HG03575 (cell line): ENCODE measurements around the gene FN1.

Source experiments
- ATAC-seq: cut with Tn5 transposase; IDR thresholded peaks from one replicate; pipeline ENCODE4 v1.9.1; 2021; ENCODE audit not compliant: unreplicated experiment, insufficient number of reproducible peaks, low FRiP score; ENCODE audit errors: extremely low read depth

FN1 gene

DNA sequence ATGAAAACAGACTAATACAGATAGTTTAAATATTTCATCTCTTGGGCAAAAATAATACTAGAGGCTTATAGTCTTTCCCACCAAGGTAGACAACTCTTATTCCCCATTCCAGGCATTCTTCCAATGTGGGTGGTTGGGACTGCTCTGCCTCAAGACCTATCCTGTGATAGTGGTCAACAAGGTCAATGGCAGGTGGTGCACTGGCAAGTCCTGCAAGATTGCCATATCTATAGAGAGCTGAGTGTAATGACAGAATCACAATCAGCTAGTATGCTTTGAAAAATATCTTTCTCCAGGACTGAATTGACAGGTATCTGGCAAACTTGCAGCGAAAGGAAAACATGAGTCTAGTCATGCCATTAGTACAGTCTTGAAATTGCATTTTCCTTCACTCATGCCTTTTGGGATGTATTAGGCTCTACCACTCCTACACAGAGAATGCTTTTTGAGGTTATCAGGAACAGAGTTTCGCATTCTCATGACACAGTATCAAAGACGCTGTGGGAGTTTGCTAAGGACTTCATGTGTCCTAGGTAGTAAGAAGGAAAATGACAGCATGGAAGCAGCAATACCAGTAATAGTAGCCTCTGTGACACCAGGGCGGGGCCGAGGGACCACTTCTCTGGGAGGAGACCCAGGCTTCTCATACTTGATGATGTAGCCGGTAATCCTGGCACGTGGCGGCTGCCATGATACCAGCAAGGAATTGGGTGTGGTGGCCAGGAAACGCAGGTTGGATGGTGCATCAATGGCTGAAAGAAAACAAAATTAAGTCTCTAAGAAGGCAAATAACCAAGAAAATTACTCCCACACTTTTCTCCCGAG lies 61.0 kb downstream of the FN1 start:
- ATAC-seq = no peak

DNA sequence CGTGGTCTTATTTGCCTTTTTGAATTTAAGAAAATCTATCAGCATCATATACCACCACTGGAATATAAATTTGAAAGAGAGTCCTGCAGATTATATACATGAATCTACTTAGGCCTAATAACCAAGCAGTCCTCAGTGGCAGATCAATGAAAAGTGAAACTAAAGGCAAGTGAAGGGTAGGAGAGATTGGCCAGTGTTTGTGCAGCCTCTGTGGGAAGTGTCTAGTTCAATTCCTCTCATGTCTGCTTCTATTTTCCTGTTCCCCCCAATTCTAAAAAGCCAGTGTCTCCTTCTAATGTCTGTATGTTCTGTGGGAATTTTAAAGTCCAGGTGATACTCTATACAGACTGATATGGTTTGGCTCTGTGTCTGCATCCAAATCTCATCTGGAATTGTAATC lies 61.9 kb downstream of the FN1 start:
- ATAC-seq = no peak

DNA sequence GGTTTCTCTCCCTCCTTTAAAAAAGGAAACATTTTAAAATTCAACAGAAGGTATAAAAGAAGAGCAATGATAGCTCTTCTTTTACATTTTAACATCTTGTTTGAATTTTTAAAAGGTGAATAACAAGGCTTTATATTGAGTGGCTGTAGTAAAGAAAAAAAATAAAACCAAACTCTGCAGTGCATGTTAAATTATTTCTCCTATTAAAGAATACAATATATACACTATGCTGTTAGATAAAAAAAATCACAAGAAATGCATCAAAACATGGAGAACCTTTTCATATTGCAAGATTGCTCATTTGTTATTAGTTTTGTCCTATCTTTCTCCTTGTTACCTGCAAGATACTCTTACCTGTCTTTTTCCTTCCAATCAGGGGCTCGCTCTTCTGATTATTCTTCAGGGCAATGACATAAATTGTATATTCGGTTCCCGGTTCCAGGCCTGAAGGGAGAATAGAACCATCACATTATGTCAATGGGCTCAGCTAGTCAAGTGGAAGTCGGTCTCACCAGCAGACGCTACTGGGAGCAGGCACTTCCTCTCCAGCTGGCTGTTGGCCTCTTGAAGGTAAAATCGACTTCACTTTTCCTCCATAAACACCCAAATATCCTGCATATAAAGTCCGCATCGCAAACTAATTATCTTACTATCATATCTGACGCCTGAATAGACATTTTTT lies 62.8 kb downstream of the FN1 start:
- no peak for ATAC-seq

DNA sequence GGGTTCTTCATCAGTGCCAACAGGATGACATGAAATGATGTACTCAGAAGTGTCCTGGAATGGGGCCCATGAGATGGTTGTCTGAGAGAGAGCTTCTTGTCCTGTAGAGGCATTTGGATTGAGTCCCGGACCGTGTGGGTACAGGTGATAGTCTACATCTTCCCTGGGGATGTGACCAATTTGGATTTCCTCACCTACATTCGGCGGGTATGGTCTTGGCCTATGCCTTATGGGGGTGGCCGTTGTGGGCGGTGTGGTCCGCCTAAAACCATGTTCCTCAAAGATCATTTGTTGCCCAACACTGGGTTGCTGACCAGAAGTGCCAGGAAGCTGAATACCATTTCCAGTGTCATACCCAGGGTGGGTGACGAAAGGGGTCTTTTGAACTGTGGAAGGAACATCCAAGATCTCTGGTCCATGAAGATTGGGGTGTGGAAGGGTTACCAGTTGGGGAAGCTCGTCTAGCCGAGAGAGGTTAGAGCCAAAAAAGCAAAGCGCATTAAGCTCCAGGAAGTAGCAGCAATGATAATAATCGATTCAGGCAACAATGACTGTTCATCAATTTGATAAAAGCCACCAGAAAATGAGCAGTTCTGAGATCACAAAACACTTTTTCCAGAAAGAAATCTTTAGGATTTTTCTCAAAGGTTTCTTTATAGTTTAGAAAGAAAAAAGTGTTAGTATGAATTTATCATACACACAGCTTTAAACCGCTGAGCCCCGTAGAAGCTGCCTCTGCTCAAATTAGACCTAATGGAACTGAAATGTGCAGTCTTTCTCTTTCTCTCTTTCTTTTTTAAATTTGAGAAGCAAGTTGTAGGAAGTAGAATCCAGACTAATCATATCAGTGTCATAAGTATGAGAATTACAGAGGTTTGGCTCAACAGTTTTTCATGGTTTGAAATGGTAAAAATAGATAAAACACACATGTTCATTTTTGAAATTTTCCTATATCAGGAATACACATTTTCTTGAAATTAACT lies 63.7 kb downstream of the FN1 start:
- ATAC-seq = no peak

- ATAC-seq = no peak
These were observed 65.5 kb downstream of the FN1 start for GRCh38 chr2:215370112-215370965.

GRCh38 chr2:215369181-215369760 lies 66.6 kb downstream of the FN1 start:
- ATAC-seq = no peak

DNA sequence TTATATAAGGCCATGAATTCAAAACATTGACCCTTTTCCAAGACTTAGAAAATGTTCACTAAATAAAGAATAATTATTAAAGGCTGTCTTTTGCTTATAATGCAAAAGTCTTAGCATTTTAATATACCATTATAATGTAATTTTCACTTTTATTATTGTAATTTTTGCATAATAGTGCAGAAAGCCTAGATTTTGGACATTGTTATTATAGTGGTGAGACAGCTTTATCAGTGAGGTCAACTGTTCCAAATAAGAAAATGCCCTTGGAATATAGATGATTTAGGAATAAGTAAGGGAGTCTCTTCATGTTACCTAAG lies 67.4 kb downstream of the FN1 start:
- ATAC-seq = no peak

GRCh38 chr2:215367662-215368492 lies 68.0 kb downstream of the FN1 start:
- no peak for ATAC-seq

DNA sequence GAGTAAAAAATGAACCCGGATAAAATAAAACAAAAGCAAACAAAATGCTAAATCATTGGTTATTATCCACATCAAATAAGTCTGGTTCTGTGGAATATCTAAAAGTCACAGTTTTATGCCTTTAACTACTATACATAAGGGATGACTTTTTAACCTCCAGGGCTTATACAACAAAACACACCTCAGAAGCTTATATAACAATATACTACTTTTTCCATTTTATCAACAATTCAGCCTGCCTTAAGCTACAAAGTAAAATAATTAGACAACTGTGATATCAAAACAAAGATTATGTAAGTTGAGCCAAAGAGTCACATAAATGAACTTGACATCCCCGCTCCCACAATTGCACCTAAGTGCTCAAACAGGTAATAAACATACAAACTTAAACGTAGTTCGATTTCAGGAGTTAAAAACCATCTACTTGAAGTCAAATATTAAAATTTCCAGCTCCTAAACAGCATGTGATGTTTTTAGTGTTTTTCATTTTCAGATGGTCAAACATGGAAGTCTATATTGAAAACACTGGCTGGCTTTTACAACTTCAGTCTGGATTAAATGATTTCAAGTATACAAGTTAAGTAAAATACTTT lies 69.3 kb downstream of the FN1 start:
- ATAC-seq = no peak

DNA sequence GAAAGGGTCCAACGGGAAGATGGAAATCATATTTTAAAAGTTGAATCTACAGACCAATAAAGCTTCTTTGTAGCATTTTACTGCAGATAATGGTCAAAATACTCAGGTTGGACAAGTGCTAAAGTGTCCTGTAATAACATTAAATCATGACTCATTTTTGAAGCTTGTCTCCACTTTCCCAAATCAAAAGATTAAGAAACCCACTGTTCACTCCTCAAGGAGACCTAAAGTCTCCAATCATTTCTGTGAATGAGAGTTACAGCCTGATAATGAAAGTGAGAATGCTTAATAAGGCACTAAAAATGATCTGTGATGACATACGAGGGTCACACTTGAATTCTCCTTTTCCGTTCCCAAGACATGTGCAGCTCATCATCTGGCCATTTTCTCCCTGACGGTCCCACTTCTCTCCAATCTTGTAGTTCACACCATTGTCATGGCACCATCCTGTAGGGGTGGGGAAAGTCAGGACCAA lies 70.6 kb downstream of the FN1 start:
- no peak for ATAC-seq

DNA sequence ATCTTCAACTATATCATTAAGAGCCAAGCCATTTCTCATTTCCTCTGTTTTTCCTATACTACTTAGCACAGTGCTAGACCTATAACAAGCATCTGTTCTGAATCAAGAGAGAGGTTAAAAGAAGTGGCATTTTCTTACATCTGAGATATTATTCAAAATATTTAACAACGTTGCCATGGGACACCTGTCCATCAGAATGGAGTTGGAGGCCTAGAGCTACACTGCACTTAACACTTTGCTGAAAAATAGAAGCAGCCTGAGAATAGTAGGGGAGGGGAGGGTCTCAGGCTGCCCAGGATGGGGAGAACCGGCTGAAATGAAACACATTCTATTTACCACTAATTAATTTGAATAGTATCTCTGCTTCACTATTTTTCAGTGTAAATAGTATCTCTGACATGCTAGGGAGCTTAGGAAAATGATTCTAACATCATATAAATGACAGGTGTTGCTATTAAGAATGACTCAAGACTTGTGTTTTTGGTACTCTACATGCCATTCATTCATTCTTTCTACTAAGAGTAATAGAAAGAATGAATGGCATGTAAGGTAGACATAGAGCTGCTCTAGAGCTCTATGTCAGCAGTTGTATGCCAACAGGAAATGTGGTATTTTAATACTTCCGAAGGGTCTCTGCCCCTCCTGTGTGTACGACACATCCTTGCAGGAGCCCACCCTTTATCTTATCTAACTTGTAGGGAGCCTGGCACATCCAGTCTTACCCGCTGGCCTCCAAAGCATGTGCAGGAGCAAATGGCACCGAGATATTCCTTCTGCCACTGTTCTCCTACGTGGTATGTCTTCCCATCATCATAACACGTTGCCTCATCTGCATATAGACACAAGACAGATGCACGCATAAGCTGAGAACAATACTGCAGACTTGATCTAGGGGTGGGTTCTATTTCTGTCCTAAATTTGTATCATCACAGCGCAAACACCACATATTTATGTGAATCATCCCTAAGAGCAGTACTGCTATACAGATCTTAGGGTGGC lies 71.4 kb downstream of the FN1 start:
- ATAC-seq = no peak

DNA sequence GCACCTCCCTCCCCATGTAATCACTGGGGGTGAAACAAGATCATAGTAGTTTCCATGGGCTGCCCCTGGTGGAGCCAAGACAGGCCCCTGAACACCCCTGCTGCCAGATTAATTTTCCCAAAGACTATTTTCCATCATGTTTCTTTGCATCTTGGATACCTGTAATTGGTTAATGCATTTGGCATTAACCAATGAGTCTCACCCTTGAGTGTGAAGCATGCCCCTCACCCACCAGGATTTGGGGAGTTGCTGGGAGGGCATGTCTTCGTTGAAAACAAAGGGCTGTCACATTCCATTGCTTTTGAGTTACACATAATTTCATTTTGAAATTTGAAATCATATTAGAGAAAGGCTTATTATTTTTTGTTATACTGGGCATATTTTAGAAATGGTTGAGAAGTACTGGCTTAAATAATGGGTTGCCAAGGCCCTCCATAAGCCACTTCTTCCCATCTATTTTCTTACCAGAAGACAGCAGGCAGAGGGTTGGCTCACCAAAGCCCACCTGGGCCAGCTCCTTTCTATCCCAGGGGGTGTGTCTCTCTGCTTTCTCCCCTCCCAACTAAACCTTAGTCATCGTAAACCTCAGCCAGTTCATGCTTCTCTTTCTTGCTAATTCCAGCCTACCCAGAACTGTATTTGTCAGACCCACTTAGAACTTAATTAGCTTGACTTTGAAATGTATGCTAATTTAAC lies 72.3 kb downstream of the FN1 start:
- no peak for ATAC-seq

- no peak for ATAC-seq
These were observed 72.8 kb downstream of the FN1 start for GRCh38 chr2:215363039-215363438.

- no peak for ATAC-seq
These were observed 73.3 kb downstream of the FN1 start for GRCh38 chr2:215362562-215362904.

- no peak for ATAC-seq
These were observed 73.8 kb downstream of the FN1 start for GRCh38 chr2:215361876-215362561.
